ENCODE data around the gene TTBK2.

- TF ChIP-seq CTCF (IDR thresholded peaks at IDR 0.05) (peak; percentile 78), EZH2 (IDR thresholded peaks at IDR 0.05; ENCODE audit: borderline replicate concordance, insufficient read depth, low read depth, low read length, poor library complexity, severe bottlenecking) (no peak)
Measured at GRCh38 chr15:42704492-42704926, 216.1 kb downstream of the TTBK2 start.

Measured in B cell (primary cell).